ENCODE data around the gene TEDDM1. TPM values are rescaled to one million over a fixed set of nuclear protein-coding genes. Genes with fewer than 3 reads are reported as not detected.

The TEDDM1 gene
- total and polyA plus RNA-seq, 2 donors (not counting 3 experiments of a cell fraction or from before 2014, with no cell fraction given): not detected

DNA sequence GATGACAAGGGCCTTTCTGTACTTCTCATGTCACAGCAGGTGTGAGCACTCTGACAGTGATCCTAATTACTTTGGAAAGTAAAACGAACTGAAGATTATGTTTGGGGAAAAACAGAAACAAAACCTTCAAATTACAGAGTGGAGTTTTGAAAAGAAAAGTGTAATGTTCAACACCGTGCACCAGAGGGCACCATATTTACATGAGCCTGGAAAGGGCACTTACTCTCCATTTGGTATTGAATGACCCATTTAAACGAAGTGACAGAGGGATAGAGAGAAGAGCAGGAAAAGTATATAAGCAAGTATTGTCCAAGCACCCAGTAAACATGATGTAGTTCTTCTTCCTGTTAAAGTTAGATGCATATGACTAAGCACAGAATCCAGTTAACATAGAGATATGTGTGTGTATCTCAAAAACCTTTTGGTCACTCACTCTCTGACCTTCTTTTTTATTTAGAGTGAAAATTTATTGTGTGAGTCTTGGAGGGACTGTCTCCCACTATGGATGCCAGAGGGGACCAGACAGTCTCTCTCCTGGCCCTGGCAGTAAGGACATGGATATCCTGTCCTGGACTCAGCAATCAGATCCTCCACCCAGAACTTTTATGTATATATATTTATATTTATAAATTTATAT, 45.7 kb upstream of the TEDDM1 start:
- intact Hi-C loops (cut with micrococcal nuclease) (loop anchor here (1.0 to 5.0 kb wide), 2 partner anchors 151 to 338 kb away; no protein-coding TSS in a partner anchor), dilution Hi-C loops (cut with MboI; ENCODE audit: extremely low pct_ligation_motif_present, low sequenced_read_pairs) (no loop called here)
- H3K27ac ChIP-seq (ENCODE audit: insufficient read depth, low read depth, low read length): no peak overlapping the region
- FAIRE-seq: no peak
- no peaks in the 10 kb centered on the region for H3K79me2 ChIP-seq (ENCODE audit: control insufficient read depth, insufficient read depth, low read length)
- DNase-seq (ENCODE audit: low read depth, low spot score): peak; percentile 38
- no peaks in the 10 kb centered on the region for H3K4me1 ChIP-seq (ENCODE audit: control insufficient read depth, extremely low read depth, insufficient read depth, low read length)
- POLR2A ChIA-PET: no interaction called here
- H2AFZ ChIP-seq (ENCODE audit: low read depth, low read length): no peak overlapping the region
- H3K36me3 ChIP-seq (ENCODE audit: control insufficient read depth in 2 of 2, extremely low read depth in 1 of 2, insufficient read depth in 2 of 2, low read length in 2 of 2): no peaks in the 10 kb centered on the region
- H4K20me1 ChIP-seq (replicated peaks; ENCODE audit: control insufficient read depth, extremely low read depth, insufficient read depth, low read length): no peaks in the 10 kb centered on the region
- H3K4me3 ChIP-seq (replicated peaks in 1 of 3; ENCODE audit: insufficient read depth in 1 of 3, low read depth in 1 of 3, low read length in 3 of 3): no peak overlapping the region
- H3K9me1 ChIP-seq (replicated peaks; ENCODE audit: control insufficient read depth, extremely low read depth, insufficient read depth, low read length): no peaks in the 10 kb centered on the region
- no peaks in the 10 kb centered on the region for H3K9me3 ChIP-seq (replicated peaks; ENCODE audit: control insufficient read depth, insufficient read depth, low read length)
- BruUV-seq (replicated peaks): no TSS peak
- CTCF ChIA-PET: no interaction called here
- no peak overlapping the region for H3K4me2 ChIP-seq (ENCODE audit: insufficient read depth, low read length)
- TF ChIP-seq MAX (IDR thresholded peaks at IDR 0.05; ENCODE audit: insufficient read depth, insufficient read length): no peak
- no peak for TF ChIP-seq FOS (IDR thresholded peaks at IDR 0.05; ENCODE audit: borderline replicate concordance, insufficient read depth, low read length)
- no peak for TF ChIP-seq MYC (IDR thresholded peaks at IDR 0.05; ENCODE audit: low read depth, low read length)
- TF ChIP-seq CTCF (IDR thresholded peaks at IDR 0.05; ENCODE audit: extremely low read depth in 1 of 2, insufficient read depth in 1 of 2, low read depth in 1 of 2, low read length in 2 of 2): peak; percentile 48 to 55
- no peaks in the 10 kb centered on the region for H3K27me3 ChIP-seq (ENCODE audit: control insufficient read depth in 2 of 2, insufficient read depth in 2 of 2, low read length in 2 of 2)
- no peak overlapping the region for H3K9ac ChIP-seq (replicated peaks; ENCODE audit: extremely low read depth, insufficient read depth, low read length)

DNA sequence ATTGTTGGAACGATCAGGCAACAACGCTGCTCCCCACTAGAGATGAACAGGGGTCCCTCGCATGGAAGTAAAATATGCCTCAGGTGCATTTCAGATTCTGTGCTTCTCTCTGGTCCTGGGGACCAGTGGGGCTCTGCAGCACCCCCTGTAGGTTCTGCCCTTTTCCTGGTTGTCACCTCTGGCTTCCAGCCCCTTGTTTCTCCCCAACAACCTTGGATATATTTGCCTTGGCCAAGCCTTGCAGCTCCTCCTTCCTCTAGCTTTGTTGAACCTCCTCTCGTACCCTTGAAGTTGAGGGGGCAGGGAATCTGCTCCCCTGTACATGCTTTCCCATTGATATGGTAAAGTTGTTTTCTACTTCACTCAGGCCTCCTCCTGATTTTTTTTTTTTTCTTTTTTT, 44.0 kb upstream of the TEDDM1 start:
- TF ChIP-seq CTCF (IDR thresholded peaks at IDR 0.05; ENCODE audit: extremely low read depth in 1 of 2, insufficient read depth in 1 of 2, low read depth in 1 of 2, low read length in 2 of 2): no peak
- FAIRE-seq: no peak
- BruUV-seq (replicated peaks): no TSS peak

More for the DNA sequence above, 44.0 kb upstream of the TEDDM1 start:
- no peak overlapping the region for H3K27ac ChIP-seq (ENCODE audit: insufficient read depth, low read depth, low read length)
- no peaks in the 10 kb centered on the region for H3K79me2 ChIP-seq (ENCODE audit: control insufficient read depth, insufficient read depth, low read length)
- H3K9ac ChIP-seq (replicated peaks; ENCODE audit: extremely low read depth, insufficient read depth, low read length): no peak overlapping the region
- dilution Hi-C loops (cut with MboI; ENCODE audit: extremely low pct_ligation_motif_present, low sequenced_read_pairs) (no loop called here), intact Hi-C loops (cut with micrococcal nuclease) (no loop called here)
- no peaks in the 10 kb centered on the region for H3K36me3 ChIP-seq (ENCODE audit: control insufficient read depth in 2 of 2, extremely low read depth in 1 of 2, insufficient read depth in 2 of 2, low read length in 2 of 2)
- H3K9me3 ChIP-seq (replicated peaks; ENCODE audit: control insufficient read depth, insufficient read depth, low read length): no peaks in the 10 kb centered on the region
- no peaks in the 10 kb centered on the region for H4K20me1 ChIP-seq (replicated peaks; ENCODE audit: control insufficient read depth, extremely low read depth, insufficient read depth, low read length)
- no peak overlapping the region for H3K4me3 ChIP-seq (replicated peaks in 1 of 3; ENCODE audit: insufficient read depth in 1 of 3, low read depth in 1 of 3, low read length in 3 of 3)
- H3K9me1 ChIP-seq (replicated peaks; ENCODE audit: control insufficient read depth, extremely low read depth, insufficient read depth, low read length): no peaks in the 10 kb centered on the region
- H3K27me3 ChIP-seq (ENCODE audit: control insufficient read depth in 2 of 2, insufficient read depth in 2 of 2, low read length in 2 of 2): no peaks in the 10 kb centered on the region
- H3K4me1 ChIP-seq (ENCODE audit: control insufficient read depth, extremely low read depth, insufficient read depth, low read length): no peaks in the 10 kb centered on the region
- no peak overlapping the region for H3K4me2 ChIP-seq (ENCODE audit: insufficient read depth, low read length)
- ChIA-PET CTCF (interaction anchor here (0.7 to 1.9 kb wide), 3 partner anchors 16 to 340 kb away, joined by 3 to 6 read pairs (median 3); no protein-coding TSS in a partner anchor), POLR2A (no interaction called here)
- no peak overlapping the region for H2AFZ ChIP-seq (ENCODE audit: low read depth, low read length)
- DNase-seq (ENCODE audit: low read depth, low spot score): no peak

Measured in endothelial cell of umbilical vein (primary cell).